GM21526 (cell line): ENCODE data around the gene COQ8A.

ENCODE experiments used
- ATAC-seq: cut with Tn5 transposase; IDR thresholded peaks from one replicate; pipeline ENCODE4 v1.9.1; 2021; ENCODE audit warnings: moderate library complexity; ENCODE audit not compliant: unreplicated experiment, low FRiP score

COQ8A gene

GRCh38 chr1:226940029-226940805, at the start of gene COQ8A:
COQ8A (plus strand) TSS chr1:226940294; CDS start chr1:226961386, 21,092 bp downstream.
- peak; percentile 95 for ATAC-seq

DNA sequence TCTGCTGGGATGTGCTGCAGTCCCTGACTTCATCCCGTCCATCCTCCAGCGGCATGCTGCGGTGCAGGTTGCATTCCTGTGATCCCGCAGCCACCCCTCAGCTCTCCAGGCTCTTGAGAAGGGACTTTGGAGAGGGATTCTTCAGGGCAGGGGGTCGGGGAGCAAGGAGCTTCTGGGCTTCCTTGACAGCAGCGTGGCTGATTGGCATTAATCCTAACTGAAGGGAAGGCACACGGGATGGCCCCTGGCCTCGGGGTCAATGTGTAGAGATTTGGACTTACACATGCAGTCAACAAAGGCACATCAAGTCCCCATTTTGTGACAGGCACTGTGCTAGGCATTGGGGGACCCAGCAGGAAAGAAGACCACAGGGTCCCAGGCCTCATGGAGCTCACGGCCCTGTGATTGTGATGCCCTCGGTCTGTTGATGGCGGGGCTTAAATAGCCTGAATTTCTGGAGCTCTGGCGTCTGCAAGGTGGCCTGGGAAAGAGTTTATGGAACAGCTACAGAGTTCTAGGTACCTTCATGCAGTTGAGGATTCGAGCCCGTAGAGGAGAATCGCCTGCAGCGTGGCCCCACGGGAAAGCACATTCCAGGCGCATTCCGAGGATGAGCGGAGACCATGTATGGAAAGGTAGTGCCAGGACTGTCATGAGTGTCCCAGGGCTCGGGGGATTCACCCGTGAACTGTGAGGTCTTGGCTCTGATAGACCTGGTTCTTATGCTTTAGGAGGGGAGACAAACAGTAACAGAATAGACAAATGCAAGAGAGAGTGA, 49.6 kb upstream of the COQ8A start:
- no peak for ATAC-seq

GRCh38 chr1:226891346-226891745, 48.7 kb upstream of the COQ8A start:
- ATAC-seq: no peak

DNA sequence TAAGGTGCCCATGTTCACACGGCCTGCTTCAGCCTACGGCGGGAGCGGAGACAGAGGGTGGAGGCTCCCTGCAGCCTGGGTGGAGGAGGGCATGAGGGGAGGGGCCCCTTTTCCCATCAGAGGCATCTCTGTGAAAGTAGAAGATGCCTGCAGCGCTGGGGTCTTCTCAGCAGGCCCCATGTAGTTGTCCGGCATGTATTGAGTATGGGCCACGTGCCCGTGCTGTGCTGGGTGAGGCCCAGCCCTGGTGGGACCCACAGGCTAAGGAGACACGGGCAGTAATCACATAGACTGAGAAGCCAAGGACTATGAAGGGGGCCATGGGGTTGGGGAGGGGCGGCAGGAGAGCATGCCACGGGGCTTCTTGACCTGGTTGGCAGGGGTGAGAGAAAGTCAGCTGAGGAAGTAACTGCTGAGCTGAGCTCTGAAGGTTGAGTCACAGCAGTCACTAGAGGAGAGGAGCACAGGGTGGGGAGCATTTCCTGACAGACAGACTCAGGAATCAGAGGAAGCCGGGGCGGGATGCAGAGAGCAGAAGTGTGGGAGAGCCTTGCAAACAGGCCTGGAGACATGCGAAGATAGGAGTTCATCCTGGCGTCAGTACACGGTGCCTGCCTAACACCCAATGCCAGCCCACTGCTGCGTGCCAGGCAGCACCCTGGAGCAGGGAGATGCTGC, 48.1 kb upstream of the COQ8A start:
- no peak for ATAC-seq

DNA sequence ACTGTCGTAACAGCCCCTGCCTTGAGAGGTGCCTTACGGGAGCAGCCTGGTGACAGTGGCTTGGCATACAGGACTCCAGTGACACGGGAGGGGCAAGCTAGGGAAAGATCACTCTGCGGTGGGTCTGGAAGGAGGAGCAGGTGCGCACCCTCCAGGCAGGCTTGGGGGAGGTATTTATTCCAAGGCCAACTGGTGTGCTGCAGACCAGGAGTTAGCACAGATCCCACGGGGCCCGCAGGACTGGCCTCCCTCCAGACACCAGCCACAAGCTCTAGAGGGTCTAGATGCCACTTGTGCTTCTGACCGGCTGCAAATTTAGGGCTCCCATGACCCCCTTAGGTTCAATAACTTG, 47.6 kb upstream of the COQ8A start:
- no peak for ATAC-seq

- ATAC-seq: no peak
Measured at GRCh38 chr1:226893936-226894335, 46.2 kb upstream of the COQ8A start.

DNA sequence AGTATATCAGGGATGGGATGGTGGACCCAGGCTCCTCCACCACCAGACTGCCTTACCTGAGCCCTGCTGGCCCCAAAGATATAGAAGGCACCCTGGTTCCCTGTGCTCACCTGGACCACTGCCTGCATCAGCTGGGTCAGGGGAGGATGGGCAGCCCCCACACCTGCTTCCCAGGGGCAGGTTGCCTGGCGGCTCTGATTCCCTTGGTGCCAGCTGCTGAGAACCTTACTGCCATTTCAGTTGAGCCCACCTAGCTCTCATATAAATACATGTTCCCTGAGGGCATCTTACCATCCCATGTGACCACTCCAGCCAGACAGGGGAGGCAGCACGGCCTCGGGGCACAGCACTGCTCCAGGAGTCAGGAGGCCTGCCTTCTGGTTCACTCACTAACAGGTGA, 45.3 kb upstream of the COQ8A start:
- no peak for ATAC-seq

- ATAC-seq: no peak
Measured at GRCh38 chr1:226895644-226896043, 44.5 kb upstream of the COQ8A start.

DNA sequence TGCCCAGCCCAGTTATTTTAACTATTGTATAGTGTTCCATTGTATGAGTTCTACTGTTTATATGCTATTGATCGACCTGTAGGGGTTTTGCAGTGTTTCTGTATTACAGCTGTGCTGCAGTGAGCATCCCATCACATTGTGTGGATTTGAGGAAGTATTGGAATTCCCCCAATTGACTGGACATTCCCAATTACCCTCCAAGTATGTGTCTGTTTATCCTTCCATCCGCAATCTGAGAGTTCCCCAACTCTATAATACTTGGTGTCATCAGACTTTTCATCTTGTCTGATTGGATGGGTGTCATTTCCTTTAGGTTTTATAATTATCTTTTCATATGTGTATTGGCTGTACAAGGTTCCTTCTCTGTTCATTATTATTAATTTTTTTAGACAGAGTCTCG, 41.8 kb upstream of the COQ8A start:
- no peak for ATAC-seq

DNA sequence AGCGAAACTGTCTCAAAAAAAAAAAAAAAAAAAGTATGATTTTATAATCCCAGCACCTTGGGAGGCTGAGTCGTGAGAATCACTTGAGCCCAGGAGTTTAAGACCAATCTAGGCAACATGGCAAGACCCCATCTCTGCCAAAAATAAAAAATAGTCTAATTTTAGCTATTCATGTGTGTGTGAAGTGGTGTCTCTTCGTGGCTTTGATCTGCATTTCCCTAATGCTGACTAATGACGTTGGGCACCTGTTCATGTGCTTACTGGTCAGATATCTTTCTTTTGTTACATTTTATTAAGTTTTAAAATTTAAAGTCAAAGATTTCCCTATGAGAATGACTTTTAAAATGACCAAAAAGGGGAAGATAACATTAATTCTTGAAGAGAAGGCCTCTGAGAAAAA, 38.7 kb upstream of the COQ8A start:
- no peak for ATAC-seq

- ATAC-seq: no peak
Measured at GRCh38 chr1:226902601-226903000, 37.5 kb upstream of the COQ8A start.

- no peak for ATAC-seq
Measured at GRCh38 chr1:226903819-226904716, 36.0 kb upstream of the COQ8A start.

- no peak for ATAC-seq
Measured at GRCh38 chr1:226904772-226905171, 35.3 kb upstream of the COQ8A start.

DNA sequence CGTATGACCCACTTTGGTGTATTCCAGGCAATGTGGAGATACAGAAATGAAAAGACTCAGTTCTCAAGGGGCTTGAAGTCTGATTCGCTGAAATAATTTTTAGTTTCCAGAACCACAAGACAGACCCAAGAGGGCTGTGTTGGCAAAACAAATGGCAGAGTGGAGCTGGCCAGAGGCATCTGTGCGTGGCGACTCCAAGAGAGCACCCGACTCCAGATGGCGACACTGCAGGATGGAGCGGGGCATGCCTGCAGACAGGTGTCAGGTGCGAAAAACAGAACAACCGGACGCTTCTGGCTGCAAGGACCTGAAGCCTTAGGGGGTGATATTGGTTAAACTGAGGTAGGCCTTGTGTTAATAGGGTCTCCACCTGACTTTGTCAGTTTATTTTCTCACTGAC, 31.7 kb upstream of the COQ8A start:
- no peak for ATAC-seq

DNA sequence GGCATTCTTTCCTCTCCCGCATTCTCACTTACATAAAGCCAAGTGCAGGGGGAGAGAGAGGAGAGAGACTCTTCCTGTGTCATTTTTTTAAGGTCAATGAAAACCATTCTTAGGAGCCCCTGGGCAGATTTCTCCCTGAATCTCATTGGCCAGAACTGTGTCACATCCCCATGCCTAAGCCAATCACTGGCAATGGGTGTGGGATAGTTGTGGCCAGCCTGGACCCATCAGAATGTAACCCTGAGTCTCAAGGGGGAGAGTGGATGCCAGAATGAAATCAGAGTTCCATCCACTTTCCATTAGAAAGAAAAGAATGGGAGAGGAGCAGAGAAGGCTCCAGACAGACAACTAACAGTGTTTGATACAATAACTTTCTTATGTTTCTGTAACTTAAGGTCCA, 31.2 kb upstream of the COQ8A start:
- no peak for ATAC-seq

- no peak for ATAC-seq
Measured at GRCh38 chr1:226912587-226913176, 27.4 kb upstream of the COQ8A start.

DNA sequence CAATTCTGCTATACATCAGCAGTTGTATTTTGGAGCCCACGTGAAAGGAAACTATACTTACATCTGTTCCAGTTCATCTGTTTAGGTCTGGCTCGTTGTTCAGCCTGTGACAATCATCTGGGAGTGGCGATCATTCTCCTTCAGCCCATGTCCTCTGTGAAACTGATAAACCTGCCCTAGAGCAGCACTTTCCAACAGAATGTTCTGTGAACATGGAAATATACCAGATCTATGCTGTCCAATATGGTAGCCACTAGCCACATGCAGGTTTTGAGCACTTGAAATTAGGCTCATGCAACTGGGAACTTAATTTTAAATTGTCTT, 24.5 kb upstream of the COQ8A start:
- ATAC-seq: no peak

DNA sequence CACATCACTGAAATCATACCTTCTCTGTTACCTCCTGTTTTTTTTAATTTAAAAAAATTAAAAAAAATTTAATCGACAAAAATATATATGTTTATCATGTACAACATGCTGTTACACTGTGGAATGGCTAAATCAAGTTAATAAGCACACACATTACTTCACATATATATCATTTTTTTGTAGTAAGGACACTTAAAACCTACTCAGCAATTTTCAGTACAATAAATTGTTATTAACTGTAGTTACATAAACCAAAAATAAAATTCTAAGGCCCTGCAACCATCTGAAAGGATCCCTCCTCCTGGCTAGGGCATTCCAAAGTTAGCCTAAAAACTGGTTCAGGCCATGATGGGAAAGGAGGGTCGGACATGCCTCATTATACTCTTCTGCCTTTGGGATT, 23.6 kb upstream of the COQ8A start:
- ATAC-seq: no peak

GRCh38 chr1:226919587-226919986, 20.5 kb upstream of the COQ8A start:
- ATAC-seq: no peak

GRCh38 chr1:226919995-226920394, 20.1 kb upstream of the COQ8A start:
- ATAC-seq: no peak
